HG02610 (cell line): ENCODE measurements around the gene MAP4K5.

Source experiments
- ATAC-seq: cut with Tn5 transposase; IDR thresholded peaks from one replicate; pipeline ENCODE4 v1.9.1; 2021; ENCODE audit warnings: mild to moderate bottlenecking, moderate library complexity; ENCODE audit not compliant: unreplicated experiment

The MAP4K5 gene

DNA sequence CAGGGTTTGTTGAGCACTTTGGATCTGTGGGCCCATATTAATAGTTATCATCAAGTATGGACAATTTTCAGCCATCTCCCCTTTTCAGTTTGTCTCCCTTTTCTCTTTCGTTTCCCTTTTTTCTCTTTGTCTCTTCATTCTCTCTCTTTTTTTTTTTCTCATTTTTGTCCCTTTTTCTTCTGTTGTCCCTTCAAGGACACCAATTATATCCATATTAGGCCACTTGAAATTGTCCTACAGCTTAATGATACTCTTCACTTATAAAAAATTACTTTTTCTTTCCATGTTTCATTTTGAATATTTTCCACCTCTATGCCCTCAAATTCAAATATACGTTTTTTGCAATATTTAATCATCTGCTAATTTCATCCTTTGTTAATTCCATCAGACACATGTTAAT lies 53.3 kb downstream of the MAP4K5 start:
- ATAC-seq: no peak

DNA sequence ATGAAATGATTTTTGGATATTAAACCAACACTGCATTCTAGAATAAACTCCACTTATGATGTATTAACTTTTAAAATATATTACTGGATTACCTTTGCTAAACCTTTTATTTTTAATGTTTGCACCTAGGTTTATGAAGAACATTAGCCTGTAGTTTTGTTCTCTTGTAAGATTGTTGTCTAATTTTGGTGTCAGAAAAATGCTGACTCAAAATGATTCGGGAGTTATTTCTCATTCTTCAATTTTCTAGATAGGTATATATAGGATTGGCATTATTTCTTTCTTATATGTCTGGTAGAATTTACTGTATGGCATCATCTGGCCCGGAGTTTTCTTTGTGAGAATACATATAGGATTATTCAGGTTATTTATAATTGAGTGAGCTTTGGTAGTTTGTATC lies 54.6 kb downstream of the MAP4K5 start:
- no peak for ATAC-seq

DNA sequence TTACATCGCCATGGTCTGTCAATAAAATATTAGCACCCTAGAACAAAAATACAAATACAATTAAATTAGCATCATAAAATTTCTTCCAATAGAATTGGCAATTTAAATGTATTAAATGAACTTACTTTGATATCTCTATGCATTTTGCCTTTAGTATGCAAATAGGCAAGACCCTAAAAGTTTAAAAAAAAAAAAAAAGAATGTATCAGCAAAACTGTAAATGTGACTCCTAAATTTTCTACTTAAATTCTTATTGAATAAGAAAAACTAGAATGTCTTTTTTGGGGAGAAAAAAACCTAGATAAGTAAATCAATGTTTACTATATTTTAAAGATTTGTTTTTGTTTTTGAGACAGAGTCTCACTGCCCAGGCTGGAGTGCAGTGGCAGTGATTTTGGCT lies 56.2 kb downstream of the MAP4K5 start:
- ATAC-seq: no peak

DNA sequence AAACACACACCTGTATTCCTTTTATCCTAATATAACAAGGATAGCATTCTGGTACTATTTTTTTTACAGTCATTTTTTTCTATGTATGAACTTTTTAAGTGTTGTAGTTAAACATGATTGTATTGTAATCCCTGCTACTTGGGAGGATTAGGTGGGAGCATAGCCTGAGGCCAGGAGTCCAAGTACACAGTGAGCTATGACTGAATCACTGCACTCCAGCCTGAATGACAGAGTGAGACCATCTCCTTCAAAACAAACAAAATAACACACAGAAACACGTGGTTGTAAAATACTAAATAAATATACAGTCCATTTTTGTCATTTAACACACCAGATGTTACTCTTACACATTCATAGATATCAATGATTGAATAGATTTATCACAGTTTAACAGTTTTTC lies 56.9 kb downstream of the MAP4K5 start:
- no peak for ATAC-seq

DNA sequence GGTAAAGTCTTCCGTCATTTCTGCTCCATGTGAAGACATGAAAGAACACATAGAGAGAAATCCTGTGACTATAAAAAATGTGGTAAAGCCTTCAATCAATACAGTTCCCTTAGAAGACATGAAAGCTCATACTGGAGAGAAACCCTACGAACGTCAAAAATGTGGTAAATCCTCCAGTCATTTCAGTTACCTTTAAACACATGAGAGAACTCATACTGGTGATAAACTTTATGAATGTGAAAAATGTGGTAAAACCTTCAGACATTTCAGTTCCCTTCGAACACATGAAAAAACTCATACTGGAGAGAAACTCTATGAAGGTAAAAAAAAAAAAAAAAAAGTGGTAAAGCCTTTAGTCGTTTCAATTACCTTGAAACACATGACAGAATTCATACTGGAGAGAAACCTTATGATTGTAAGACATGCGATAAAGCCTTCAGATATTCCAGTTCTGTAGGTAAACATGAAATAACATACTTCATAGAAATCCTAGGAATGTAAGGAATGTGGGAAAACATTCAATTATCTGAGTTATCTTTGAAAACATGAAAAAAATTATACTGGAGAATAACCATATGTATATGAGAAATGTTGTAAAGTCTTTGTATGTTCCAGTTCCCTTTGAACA lies 60.4 kb downstream of the MAP4K5 start:
- ATAC-seq: no peak

- no peak for ATAC-seq
These were observed 62.4 kb downstream of the MAP4K5 start for GRCh38 chr14:50469982-50470381.

DNA sequence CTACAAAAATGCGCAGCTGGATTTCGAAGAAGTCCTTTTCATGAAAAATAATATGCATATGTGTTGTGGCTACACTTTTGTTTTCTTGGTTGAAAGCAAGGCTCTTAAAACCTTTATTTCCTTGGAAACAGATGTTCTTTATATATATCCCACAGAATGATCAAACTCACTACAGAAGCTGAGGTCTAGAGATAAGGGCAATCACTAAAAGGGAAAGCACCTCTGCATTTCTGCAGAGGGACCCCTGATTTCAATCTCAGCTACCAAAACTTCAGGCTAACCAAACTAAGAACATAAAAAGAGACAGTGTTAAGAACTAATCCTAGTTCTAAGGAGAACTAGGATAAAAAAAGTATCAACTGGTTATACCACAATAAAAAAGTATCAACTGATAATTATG lies 70.3 kb downstream of the MAP4K5 start:
- no peak for ATAC-seq

- ATAC-seq: no peak
These were observed 78.5 kb downstream of the MAP4K5 start for GRCh38 chr14:50453869-50454268.

GRCh38 chr14:50452979-50453705 lies 79.2 kb downstream of the MAP4K5 start:
- ATAC-seq: no peak

DNA sequence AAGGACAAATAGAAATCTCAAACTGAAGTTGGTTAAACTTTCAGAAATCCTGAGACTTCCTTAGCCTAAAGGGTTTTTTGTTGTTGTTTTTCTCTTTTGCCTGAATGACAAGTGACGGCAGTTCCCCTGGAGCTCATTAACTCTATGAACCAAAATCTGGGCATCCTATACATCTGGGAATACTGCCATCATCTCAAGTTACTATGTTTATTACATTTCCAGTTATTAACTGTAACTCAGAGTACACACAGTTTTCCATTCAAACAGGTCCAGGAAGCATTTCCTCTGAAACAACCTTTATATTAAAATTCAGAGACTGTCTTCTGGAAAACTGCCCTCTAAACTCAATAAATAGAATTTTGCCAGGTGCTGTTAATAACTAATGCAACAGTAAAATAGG lies 80.1 kb downstream of the MAP4K5 start:
- ATAC-seq: no peak

GRCh38 chr14:50451854-50452253 lies 80.5 kb downstream of the MAP4K5 start:
- no peak for ATAC-seq

DNA sequence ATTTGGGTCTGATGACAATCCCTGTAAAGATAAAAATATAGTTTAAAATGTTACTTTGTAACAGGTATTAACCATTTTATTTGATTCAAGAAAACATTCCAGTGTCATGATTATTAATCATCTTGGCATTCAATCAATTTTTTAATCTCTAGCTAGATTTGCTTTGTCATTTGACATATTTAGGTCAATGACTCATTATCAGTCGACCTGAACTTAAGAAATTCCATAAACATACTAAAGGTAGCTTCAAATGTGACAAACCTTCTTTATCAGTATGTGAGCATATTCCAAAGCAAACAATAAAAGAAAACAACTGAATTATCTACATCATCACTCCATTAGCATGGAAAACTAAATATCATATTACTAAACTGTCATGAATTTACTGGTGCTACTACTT lies 84.9 kb downstream of the MAP4K5 start:
- ATAC-seq: no peak

DNA sequence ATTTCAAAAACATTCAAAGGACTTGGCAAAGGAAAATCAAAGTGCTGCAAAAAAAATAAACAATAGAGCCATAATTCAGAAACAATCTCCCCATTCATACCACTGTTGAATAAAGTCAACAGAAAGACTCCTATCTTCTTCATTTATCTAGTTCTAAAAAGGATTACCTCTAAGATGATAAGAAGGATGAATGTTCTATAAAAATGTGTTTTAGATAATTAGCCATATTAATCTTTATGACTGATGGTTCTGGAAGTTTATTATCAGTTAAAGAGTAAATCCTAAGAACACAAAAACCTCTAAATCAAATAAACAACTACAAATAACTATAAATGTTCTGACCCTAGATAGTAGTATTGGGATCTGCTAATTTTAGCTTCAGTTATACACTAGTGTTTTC lies 97.8 kb downstream of the MAP4K5 start:
- no peak for ATAC-seq

DNA sequence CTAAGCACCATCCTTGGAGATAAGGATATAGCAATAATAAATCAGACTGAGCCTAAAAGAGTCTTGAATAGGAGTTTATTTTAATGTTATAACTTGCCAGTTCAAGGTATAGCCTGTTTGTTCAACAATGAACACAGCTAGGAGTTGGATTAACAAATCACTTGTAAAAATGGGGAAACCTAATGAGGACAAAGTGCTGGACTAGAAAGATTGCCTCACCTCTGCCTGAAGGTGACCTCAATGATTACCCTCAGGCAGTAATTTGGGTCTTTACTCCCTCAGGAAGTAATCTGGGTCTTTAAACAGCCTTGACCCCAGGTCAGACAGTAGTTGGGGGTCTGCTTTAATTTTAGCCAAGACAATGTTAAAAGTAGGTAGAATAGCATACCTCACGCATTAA lies 100.2 kb downstream of the MAP4K5 start:
- ATAC-seq: no peak

- no peak for ATAC-seq
These were observed 106.6 kb downstream of the MAP4K5 start for GRCh38 chr14:50425816-50426215.

- ATAC-seq: no peak
These were observed 107.3 kb downstream of the MAP4K5 start for GRCh38 chr14:50425105-50425504.

GRCh38 chr14:50423529-50423928 lies 108.8 kb downstream of the MAP4K5 start:
- no peak for ATAC-seq

GRCh38 chr14:50421499-50421898 lies 110.9 kb downstream of the MAP4K5 start:
- ATAC-seq: no peak

DNA sequence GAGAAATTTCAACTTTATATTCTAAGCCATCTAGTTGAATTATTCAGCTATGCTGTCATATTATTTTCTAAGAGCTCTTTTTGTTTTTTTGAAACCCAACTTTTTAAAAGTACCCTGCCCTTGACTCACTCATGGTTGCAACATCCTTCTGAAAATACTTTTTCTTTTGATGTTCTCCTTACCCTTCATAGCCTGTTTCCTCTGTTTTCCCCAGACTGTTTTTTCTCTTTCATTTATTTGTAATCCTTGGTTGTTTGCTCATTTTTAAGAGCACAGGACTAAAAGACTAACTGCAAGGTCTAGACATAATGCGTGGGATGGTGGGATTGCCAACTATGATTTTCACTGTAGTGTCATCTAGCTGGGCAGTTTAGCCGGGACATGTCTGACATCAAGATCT lies 114.5 kb downstream of the MAP4K5 start:
- ATAC-seq: no peak

DNA sequence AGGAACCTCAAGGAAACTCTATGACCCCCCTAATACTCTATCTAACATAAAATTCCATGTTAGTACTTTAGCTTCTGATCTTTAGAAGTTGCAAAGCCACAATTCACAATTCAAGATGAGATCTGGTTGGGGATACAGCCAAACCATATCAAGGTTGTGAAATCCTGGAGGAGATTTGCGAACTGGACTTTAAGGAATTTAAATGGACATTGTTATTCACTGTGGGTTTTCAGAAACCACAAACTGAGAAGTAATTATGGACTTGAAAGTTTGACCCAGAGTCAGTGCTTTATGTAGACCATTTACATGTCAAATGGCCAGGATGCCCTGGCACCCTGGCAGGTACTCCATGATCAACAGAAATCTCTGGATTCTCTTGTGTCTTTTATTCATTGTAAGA lies 121.4 kb downstream of the MAP4K5 start:
- ATAC-seq: no peak

DNA sequence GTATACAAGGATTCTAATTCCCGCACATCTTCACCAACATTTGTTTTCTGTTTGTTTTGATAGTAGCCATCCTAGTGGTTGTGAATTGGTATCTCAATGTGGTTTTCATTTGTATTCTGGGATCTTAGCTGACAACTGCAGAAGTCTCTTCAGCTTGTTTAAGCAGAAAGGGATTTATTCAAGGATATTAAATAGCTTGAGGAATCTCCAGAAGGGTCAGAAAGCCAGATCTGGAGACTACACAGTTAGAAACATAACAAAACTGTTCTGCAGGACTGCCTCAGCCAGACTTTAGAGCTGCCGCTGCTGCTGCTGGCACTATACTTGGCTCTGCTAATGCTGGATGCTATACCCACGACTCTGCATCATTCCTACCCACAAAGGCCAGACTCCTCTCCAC lies 122.3 kb downstream of the MAP4K5 start:
- no peak for ATAC-seq

GRCh38 chr14:50407111-50407812 lies 125.1 kb downstream of the MAP4K5 start:
- ATAC-seq: no peak
